Cardiac septum (tissue), 1 donor: ENCODE measurements around the gene SELENON. TPM values are rescaled to one million over a fixed set of nuclear protein-coding genes. Genes with fewer than 3 reads are reported as not detected.

Experiments used
- DNase-seq: peaks from one replicate; pipeline ENCODE4 v3.0.0-alpha.2; 2020; ENCODE audit warnings: low spot score
- intact Hi-C: fragments of 100-400 bp; cut with DNase I; formaldehyde crosslinking; loops from one replicate; pipeline ENCODE4 v1.14.0; 2022
- total RNA-seq: library from RNA; stranded (reverse); fragmentation: NEBNext Ultra II Directional; extraction: Animal tissue kit (Norgen Biotek cat#: 25700); gene quantifications from one replicate; pipeline ENCODE4 v1.2.1, GENCODE V29; 2021
- donor health status: DM: no; HTN: no; CAD: no.

Gene SELENON
- total RNA-seq, 1 donor from 2014 or later, result 53.0 TPM

GRCh38 chr1:25769625-25770383 lies 30.2 kb upstream of the SELENON start:
- no peak for DNase-seq
- intact Hi-C loops, result no loop called here

DNA sequence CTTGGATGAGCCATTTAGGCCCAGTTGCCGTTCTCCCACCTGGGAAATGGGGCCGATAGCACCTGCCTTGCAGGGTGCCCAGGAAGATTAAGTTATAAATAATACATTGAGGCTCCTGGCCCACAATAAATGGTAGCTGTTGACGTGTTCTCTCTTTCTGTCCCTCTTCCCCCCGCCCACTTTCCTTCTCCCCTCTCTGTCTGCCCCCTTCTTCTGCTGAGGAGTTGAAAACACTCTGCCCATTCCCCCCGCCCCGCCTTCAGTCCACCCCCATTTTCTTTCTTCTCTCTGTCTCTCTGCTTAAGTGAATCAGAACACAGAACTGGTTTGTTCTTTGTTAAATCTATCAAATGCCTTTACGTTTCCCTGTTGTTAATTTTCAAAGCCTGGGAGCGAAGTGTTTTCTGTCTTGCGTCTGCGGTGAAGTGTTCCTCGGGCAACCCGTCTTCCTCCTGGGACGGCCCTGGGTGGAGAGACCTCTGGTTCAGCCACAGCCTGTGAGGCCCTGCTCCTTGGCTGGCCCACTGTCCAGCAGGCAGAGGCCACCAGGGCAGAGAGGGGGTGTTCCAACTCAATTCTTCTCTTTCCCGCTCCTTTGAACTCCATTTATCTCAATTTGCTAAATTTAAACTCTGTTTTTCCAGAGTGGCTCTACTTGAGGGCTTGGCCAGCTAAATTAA lies 29.3 kb upstream of the SELENON start:
- intact Hi-C loops, result no loop called here

GRCh38 chr1:25771221-25772114 lies 28.5 kb upstream of the SELENON start:
- DNase-seq, result peak; percentile 86

More for the DNA sequence above, 29.3 kb upstream of the SELENON start:
- DNase-seq, result no peak

DNA sequence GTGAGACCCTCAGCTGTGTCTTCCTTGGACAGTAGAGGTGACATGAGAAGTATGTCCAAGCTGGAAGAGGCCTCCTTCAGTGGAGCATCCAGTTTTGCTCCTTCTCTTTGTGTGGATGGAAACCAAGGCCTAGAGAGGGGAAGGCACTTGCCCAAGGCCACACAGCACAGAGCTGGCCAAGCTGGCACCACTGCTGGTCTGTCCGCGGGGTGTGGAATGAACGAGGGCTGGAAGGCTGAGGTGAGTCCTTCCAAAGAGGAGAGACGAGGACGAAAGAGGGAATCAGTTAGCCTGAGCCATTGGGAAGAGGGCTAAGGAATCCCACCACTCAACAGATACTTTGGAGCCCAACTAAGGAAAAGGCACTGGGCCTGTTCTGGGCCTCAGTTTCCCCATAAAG lies 27.8 kb upstream of the SELENON start:
- no peak for DNase-seq
- intact Hi-C loops, result no loop called here

More at GRCh38 chr1:25771221-25772114, 28.5 kb upstream of the SELENON start:
- intact Hi-C loops, result no loop called here

DNA sequence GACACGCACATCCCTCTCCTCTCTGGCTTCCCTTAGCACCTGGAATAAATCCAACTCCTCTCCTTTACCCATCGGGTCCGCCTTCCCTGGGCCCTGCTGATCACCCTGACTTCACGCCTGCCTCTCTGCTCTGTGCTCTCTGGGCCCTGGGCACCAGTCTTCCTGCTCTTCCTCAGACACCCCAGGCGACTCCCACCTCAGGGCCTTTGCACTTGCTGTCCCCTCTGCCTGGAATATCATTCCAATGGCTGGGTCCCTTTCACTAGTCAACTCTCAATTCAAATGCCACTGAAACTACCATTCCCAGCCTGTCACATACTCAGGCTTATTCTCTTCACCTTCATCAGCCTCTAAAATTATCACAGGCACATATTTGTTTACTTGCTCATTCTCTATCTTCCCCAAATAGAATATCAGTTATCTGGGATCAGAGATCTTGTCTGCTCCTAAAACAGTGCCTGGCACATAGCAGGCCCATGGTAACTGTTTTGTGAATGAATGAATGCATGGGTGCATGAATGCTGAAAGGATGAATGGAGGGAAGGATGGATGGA lies 27.2 kb upstream of the SELENON start:
- no peak for DNase-seq
- intact Hi-C loops, result no loop called here

DNA sequence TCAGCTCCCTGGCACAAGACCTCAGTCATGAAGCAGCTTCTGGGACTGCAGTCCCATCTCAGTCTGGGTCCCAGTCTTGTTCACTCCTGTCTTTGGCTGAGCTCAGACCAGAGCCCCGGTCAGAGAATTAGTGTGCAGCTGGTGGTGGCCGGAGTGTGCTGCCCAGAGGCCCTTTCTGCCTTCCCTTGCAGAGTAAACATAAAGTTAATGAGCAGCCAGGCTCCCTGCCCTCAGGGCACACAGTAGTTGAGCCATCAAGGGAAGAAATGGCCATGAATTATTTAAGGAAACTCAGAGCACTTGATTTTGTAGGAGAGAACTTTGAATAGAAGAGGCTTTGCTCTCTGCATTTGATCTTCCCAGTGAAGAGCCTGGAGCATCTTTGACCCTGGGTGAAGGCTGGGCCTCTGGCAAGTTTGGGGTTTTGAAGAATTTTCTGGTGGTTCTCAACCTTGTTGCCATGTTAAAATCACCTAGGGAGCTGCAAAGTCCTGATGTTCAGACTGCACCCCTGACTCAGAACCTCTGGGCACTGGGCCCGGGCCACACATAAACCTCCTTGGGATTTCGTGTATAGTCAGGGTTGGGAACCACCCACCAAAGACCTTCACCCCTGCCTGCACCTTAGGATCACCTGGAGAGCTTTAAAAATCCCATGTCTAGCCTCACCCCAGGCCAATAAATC lies 26.4 kb upstream of the SELENON start:
- no peak for DNase-seq
- intact Hi-C loops, result no loop called here

GRCh38 chr1:25774206-25774803 lies 25.7 kb upstream of the SELENON start:
- no peak for DNase-seq
- intact Hi-C loops, result no loop called here

- intact Hi-C loops, result no loop called here
- DNase-seq, result no peak
Measured at GRCh38 chr1:25774921-25775771, 24.8 kb upstream of the SELENON start.

DNA sequence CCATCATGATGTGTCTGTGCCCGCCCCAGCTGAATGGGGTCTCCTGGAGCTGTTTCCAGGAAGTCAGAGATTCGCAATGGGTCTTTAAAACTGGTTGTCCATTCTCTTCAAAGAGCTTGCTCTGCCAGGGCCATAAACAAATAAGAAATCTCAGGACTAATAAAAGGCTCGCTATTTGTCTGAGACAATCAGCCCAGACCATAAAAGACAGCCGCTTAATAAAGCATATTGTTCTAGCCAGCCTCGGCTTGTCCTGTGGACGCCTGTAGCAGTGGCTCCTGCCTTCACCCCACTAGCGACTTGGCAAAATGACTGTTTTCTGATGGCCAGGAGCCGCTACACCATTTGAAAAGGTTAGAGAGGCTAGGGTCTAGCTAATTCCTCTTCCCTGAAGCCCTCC lies 20.6 kb upstream of the SELENON start:
- intact Hi-C loops, result no loop called here
- DNase-seq, result no peak

DNA sequence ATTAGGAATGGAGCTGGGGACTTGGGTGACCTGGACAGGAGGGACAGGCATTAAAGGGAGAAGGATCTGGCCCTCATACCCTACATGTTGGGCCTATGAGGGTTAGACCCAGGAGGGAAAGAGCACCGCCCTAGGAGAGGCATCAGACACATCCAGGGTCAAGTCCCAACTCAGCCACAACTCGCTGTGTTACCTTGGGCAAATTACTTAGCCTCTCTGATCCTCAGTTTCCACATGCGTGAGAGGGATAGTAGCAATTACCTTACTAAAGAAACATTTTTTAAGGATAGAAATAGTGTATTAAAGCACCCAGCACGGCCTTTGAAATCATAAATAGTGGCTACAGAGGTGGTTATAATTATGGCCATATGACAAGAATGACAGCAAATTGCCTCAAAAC lies 20.1 kb upstream of the SELENON start:
- intact Hi-C loops, result no loop called here
- DNase-seq, result no peak

- intact Hi-C loops, result no loop called here
- no peak for DNase-seq
Measured at GRCh38 chr1:25780318-25781129, 19.5 kb upstream of the SELENON start.

DNA sequence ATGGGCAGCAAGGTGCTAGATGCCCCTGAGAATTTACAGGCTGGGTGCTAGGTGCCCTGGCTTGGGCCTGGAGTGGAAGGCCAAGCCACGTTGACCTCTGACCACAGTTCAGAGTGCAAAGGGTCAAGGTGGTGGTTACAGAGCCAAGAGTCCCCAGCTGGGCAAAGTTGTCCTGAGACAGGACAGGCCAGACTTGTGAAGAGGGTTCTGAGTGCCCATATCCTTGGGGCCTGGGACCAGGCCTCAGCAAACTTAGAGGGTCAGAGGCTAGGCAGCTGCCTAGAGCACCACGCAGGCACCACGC lies 18.9 kb upstream of the SELENON start:
- intact Hi-C loops, result no loop called here
- DNase-seq, result no peak

DNA sequence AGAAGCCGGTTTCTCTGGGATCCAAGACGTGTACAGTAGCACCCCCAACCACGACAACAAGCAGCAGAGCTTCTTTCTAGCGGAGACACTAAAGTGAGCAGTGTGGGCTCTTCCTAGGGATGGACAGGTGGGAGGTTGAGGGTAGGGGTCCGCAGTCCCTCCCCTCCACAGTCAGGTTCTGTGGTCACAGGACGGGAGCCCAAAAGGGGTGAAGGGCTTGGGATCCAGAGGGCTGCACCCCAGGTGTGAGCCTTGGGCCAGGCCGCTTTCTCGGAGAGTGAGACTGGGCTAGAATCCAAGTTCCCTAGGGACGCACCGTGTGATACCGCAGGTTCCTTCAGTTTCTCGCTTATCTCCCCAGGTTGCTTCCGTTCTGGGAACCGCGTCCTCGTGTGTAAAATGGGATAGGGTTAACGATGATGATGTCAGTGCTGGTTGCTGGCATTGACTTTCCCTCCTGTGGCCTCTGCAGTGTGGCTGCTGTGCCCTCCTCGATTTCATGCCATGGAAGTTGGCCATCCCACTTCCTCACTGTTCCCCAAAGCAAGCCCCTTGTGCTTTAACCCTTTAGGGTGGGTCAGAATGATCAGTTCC lies 17.3 kb upstream of the SELENON start:
- intact Hi-C loops, result no loop called here
- no peak for DNase-seq

DNA sequence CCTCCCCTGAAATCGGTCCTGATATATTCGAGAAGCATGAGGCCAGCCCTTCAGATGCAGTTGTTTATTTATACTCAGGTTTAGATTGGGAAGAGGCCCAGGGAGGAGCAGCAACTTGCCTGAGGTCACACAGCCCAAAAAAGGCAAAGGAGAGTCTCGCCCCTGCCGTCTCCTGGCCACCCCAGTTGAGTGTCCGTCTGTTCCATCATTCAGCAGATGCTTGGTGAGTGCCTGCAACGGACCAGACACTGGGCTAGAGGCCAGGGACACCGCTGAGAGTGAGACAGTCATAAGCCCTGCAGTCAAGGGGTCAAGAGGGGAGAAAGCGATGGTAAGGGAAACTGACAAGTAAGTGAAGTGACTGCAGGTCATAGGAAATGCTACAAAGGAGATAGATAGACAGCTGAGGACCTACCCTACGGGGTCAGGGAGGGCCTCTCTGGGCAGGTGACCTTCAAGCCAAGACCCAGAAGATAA lies 15.4 kb upstream of the SELENON start:
- no peak for DNase-seq
- intact Hi-C loops, result no loop called here

DNA sequence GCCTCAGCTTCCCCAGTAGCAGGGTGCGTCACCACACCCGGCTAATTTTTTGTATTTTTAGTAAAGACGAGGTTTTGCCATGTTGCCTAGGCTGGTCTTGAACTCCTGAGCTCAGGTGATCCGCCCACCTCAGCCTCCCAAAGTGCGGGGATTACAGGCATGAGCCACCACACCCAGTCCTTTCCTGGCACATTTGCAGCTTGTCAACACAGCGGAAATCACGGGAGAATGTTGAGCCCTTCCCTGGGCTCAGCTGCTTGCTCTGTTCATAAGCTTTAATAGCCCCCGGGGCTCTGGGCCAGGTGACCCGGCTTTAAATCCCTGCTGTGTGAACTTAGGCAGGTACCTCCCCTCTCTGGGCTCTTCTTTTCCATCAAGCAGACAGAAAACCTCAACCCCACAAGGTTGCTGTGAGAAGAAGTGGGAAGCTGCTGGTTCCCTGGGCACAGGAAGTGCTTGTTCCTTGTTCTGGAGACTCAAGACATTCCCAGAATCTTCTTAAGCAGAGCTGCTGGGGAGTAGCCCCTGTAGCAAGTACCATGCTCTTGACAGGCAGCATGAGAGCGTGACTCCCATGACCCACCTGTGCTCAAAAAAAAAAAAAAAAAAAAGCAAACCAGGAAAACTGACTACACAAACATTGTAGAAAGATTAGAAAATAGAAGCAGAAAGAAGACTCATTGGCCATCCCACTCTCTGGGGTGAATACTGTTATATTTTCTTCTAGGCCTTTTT lies 14.5 kb upstream of the SELENON start:
- no peak for DNase-seq
- intact Hi-C loops, result no loop called here
